DMS153 (cell line): ENCODE measurements around the gene ZNF574.

ENCODE experiments used
- DNase-seq: peaks from one replicate; lab custom pipeline; 2025; lab: John Stamatoyannopoulos, UW

The ZNF574 gene

GRCh38 chr19:42059196-42059595, 16.8 kb upstream of the ZNF574 start:
- DNase-seq = no peak

DNA sequence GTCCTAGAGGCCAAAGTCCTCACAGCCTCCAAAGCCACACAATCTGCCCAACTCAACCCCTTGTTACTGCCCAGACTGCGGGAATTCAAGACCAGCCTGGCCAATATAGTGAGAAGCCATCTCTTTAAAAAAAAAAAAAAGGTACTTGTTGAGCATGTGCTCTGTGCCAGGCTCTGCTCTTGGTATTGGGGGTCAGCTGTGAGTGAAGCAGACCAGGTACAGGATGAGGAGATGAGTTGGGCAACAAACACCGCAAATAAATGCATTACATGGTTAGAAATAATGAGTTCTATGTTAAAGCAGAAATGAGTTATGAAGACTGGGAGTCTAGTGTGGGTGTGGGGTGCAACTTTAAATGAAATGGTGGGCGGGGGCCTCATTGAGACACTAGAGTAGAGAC, 15.8 kb upstream of the ZNF574 start:
- DNase-seq = no peak

DNA sequence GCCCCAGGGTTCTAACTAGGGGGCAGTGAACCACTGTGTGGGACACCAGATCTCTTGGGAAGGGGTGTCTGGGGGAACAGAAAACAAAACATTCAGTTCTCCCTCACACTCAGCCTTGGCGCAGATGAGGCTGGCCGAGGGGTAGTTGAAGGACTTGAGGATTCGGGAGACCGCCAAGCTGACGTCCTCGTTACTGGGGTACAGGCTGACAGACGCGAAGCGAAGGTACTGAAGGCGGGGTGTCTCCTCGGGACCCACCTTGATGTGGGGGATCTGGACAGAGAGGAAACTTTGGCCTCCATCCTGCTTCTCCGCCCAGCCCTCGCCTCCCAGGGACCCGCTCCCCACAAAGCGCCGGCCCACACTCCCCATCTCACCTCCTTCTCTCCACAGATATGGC, 13.6 kb upstream of the ZNF574 start:
- no peak for DNase-seq

- no peak for DNase-seq
Observed at GRCh38 chr19:42064432-42064831, 11.5 kb upstream of the ZNF574 start.

DNA sequence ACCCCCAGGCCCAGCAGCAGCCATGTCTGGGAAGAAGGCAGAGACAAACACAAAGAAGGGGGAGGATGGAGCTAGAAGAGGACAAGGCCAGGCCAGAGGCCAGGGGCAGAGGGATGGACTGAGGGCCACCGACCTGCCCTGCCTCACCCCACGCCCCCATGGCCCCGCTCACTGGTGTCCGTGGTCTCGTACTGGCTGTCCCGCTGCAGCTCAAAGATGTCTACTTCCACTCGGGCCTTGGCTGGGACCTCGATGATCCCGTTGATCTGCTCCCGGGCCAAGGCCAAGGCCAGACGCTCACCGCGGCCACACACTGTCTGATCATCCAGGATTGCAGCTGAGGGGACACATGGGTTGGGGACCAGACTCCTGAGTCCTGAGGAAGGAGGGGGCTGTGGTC, 10.9 kb upstream of the ZNF574 start:
- no peak for DNase-seq

DNA sequence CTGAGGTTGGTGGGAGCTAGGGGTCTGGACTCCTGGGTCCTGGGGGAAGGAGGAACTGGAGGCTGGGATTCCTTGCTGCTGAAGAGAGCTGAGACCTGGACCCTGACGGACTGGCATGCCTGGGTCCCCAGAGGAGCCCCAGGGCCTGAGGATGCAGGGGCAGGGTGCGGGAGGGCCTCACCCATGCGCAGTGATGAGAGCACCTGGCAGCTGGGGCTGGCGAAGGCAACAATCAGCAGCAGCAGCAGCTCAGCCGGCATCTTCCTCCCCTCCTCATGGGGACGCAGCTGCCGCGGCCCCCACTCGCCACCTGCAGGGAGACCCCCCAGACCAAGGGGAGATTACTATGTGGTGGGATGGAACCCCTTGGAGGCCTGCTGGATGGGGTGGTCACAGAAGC, 10.5 kb upstream of the ZNF574 start:
- no peak for DNase-seq

GRCh38 chr19:42066075-42066754, 9.8 kb upstream of the ZNF574 start:
- DNase-seq = peak; percentile 69

DNA sequence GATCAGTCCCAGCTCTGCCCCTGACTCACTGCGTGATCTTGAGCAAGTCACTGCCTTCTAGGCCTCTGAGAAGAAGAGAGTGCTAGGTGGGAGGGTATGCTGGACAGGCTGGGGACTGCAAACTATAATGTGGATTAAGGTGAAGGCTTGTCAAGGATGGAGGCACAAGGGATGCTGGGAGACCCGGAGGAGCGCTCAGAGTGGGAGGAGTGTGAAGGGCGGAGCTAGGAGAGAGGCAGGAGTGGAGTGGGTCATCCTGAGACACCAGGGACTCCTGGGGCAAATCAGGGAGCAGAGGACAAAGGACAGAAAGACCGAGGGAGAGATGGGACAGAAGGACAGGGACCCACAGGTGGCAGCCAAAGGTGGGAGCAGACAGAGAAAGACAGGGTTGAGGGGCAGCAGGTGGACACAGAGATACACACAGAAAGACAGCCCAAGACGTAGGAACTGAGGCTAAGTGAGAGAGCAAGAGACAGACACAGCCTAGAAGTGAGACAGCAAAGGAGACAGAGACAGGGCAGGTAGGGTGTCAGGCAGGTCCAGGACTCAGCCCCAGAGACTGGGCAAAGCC, 8.6 kb upstream of the ZNF574 start:
- DNase-seq = no peak

- no peak for DNase-seq
Observed at GRCh38 chr19:42068361-42068755, 7.6 kb upstream of the ZNF574 start.

DNA sequence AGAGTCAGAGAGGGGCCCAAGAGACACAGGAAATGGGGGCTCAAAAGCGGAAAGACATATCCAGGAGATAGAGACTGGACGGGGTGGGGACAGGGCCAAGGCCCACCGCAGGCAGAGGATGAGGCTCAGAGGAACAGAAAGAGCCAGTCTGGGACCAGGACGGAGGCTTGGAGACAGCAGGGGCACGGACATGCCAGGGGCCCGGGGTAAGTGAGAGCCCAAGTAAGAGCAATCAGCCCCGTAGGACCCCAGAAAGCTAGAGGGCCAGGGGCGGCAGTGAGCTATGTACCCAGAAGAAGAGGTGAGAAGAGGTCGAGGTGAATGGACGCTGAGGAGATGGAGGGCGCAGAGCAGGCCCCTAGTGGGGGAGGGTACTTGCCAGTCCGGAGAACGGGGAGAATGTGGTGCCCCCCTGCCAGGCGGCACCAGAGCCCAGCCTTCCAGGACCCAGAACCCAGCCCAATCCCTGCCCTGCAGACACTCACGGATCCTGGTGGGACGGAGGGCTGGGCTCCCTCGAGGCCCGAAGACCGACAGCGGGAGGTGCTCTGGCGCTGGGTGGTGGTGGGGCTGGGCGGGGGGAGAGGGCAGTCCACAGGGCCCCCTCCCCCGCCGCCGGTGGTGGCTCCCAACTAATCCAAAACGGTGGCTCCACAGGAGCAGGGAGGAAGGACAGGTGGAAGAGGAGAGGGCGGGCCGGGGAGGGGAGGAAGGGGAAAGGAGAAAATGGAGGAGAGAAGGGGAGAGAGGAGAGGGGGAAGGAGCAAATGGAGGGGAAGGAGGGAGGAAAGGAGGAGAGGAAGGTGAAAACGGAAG, 7.0 kb upstream of the ZNF574 start:
- no peak for DNase-seq

DNA sequence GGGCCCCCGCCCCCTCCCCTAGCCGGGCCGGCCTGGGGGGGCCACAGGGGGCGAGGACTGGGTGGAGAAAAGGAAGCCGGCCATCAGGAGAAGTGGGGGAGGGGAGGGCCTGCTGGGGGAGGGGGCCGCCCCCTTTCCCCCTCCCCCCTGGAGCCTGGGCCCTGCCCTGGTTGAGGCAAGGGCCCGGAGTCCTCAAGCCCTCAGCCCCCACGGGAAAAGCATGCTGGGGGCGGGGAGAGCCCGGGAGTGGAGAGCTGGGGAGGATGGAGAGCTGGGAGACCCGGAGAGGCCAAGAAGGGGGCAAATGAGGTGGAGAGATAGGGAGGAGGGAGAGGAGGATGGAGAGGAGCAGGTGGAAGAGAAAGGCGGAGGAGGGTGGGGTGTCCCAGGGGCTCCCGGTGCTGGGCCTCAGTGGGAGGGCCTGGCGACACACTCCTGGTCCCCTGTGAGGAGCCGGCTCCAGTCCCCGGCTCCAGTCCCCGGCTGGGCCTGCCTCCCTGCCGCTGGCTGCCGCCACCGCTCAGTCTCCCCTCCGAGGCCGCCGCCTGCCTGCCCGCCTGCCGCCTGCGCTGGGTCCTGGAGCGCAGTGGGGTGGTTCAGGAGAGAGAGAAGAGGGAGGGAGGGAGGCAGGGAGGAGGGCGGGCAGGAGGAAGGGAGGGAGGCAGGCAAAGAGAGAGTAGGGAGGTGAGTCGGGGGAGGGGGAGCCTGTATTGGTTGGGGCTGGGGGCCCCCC, 6.2 kb upstream of the ZNF574 start, which contains the start of gene GRIK5:
Gene GRIK5, minus strand, starts transcription at position 588 of the 733 bp plus-strand sequence. CDS start 4,436 bp downstream, outside the sequence.
- peak; percentile 21 for DNase-seq

DNA sequence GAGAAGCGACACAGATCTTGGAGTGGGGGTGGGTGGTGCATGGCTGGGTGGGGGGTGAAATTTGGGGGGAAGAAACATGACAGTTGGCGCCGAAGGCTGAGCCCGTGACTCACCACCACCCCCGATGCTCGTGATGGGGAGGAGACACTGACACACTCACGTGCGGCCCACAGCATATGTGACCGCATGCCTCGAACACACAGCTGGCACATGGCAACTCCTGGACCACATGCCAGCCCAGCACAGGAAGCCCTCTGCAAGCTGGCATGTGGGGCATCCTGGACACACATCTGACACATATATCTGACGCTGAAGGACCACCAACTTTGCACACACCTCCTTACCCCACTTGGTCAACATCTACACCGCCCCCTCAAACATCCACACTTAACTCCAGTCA, 4.7 kb upstream of the ZNF574 start:
- DNase-seq = no peak

GRCh38 chr19:42074513-42075363, 1.2 kb upstream of the ZNF574 start:
- no peak for DNase-seq

- DNase-seq = no peak
Observed at GRCh38 chr19:42075364-42075615, 676 bp upstream of the ZNF574 start.

DNA sequence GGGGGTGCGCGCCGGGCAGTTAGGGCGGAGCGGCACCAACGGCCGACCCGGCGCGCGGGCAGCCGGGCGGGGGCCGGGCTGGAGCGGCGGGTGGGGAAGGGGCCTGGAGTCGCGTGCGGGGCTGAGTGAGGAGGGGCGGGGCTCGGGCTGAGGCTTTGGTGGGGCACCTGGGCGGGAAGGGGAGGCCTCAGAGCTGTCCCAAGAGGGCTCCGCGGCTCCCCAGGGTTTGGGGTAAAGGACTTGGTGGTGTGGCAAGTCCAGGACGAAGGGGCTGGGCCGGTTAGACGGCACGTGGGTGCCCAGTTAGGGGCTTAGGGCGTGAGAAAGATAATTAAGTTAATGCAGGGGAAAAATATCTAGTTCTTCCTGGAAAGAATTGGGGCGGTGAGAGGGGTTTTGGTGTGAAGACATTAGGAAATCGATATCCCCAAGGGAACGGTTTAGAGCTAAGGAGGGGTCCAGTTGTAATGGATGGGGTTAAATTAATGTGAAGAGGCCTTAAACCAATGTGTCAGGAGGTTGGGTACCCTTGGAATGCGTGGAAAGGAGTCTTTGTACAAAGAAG, 496 bp downstream of the ZNF574 start:
- no peak for DNase-seq

DNA sequence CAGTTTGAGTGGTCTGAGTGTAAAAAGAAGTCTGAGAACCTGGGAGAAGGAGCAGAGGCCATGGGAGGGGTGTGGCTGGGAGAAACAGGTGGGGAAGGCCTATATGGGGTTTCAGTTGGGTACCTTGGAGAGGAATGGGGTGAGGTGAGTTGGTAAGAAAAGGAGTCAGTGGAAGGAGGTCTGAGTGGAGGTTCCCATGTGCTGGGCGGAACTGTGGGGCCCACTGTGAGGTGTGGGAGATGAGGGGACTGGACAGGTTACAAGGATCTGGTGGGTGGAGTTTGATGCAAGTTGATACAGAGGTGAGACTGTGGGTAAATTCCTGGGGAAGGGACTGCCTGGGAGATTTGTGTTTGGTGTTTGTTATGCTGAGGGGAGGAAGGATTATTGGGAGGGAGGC, 2.1 kb downstream of the ZNF574 start:
- no peak for DNase-seq

DNA sequence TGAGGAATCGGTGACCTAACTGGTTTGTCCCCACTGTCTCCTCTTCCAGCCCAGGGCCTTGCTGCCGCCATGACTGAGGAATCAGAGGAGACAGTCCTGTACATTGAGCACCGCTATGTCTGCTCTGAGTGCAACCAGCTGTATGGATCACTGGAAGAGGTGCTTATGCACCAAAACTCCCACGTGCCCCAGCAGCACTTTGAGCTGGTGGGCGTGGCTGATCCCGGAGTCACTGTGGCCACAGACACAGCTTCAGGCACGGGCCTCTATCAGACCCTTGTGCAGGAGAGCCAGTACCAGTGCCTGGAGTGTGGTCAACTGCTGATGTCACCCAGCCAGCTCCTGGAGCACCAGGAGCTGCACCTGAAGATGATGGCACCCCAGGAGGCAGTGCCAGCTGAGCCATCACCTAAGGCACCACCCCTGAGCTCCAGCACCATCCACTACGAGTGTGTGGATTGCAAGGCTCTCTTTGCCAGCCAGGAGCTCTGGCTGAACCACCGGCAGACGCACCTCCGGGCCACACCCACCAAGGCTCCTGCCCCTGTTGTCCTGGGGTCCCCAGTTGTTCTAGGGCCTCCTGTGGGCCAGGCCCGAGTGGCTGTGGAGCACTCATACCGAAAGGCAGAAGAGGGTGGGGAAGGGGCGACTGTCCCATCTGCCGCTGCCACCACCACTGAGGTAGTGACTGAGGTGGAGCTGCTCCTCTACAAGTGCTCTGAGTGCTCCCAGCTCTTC, 2.7 kb downstream of the ZNF574 start:
- DNase-seq = no peak

- DNase-seq = no peak
Observed at GRCh38 chr19:42079276-42079669, 3.3 kb downstream of the ZNF574 start.

GRCh38 chr19:42079886-42080763, 4.2 kb downstream of the ZNF574 start:
- DNase-seq = no peak
